ENCODE results near the gene ZNF750.

DNA sequence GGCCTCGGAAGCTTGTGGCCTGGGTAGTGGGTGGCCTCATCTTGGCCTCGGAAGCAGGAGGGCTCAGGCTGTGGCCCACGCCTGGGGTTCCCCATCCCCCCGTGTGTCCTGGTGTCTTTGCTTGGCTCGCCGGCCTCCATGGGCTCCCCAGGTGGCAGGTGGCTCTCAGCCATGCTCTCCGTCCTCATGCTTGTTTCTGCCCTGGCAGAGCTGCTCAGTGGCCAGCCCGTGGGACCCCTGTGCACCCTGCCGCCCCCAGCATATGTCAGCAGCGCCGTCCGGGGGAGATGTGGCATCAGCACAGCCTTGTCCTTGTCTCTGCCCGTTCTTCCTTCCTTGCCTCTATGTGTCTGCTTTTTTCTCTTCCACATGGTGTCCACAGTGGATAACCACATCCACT is 49.4 kb downstream of the ZNF750 start:
- TF ChIP-seq CTCF (IDR thresholded peaks at IDR 0.05; ENCODE audit: low read length) (no peak), EZH2 (IDR thresholded peaks at IDR 0.05; ENCODE audit: borderline replicate concordance, low read length) (no peak)

All from OCI-LY1 (cell line).